Breast epithelium (tissue), 3 donors: Measurements from ENCODE around the gene TRIM66.

Experiments used
- CTCF ChIP-seq, 3 donors: fragments of 450-650 bp; IDR thresholded peaks; one replicate each; pipeline ENCODE4 v1.5.1; 2016 to 2017; ENCODE audit warnings: antibody characterized with exemption in 3 of 3, mild to moderate bottlenecking in 3 of 3, moderate library complexity in 3 of 3
- POLR2A ChIP-seq: fragments of 450-650 bp; IDR thresholded peaks from one replicate; pipeline ENCODE4 v1.6.1; 2016; ENCODE audit warnings: antibody characterized with exemption, mild to moderate bottlenecking, moderate library complexity
- POLR2AphosphoS5 ChIP-seq, 3 donors: sonication (generic); formaldehyde crosslinking; IDR thresholded peaks; one replicate each; pipeline ENCODE4 v1.6.1; 2017; ENCODE audit warnings: antibody characterized with exemption in 3 of 3

DNA sequence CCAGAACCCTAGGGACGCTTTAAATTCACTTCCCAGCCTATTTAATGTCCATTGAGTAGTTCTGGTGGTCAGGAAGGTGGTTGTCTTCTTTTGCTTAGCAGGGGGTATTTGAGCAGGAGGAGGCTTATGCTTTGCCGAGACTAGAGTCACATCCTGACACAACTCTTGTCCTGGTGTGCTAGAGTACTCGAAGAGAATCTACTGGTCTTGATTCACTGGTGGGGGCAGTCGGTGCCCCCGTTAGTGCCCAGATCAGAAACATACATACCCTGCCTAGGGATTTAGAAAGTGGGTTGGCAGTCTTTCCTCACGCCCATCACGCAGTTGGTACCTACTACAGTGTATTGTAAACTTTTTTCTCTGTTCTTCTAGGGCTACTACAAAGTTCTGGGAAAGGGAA, 2.8 kb upstream of the TRIM66 start:
- TF ChIP-seq CTCF (IDR thresholded peaks at IDR 0.05): no peak
- TF ChIP-seq POLR2AphosphoS5 (IDR thresholded peaks at IDR 0.05): no peak
- no peak for TF ChIP-seq POLR2A
